HEK293T (cell line): Measurements from ENCODE around the gene LARGE1.

Source experiments
- HDGF ChIP-seq: fragments of 450-650 bp; IDR thresholded peaks from 2 replicates; pipeline ENCODE4 v1.6.1; 2017; ENCODE audit warnings: antibody characterized with exemption, borderline replicate concordance
- SP1 ChIP-seq: fragments of 450-650 bp; IDR thresholded peaks from 2 replicates; pipeline ENCODE4 v1.6.1; 2017
- ZNF384 ChIP-seq: fragments of 450-650 bp; IDR thresholded peaks from 2 replicates; pipeline ENCODE4 v1.6.1; 2016

DNA sequence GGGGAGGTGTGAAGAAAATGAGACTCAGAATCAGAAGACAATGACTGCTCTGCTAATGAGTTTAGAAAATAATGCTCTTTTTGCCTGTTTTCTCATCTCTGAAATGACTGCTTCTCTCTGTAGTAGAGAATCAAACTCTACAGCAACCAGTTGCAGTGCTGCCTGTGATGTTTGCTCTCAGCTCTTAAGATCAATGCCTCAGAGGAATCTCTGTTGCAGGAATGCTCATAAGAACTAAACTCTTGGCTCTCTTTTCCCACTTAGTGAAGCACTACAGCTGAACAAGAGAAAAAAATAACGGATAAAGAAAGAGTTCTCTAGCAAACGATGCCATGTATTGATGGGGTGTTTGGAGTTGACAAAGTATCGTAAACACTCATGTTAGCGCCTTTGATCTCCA, 658.6 kb downstream of the LARGE1 start:
- TF ChIP-seq ZNF384 (no peak), SP1 (no peak), HDGF (no peak)
